Measurements from ENCODE around the gene TRPM2. TPM values are rescaled to one million over a fixed set of nuclear protein-coding genes. Genes with fewer than 3 reads are reported as not detected.

The TRPM2 gene
- total RNA-seq, 1 donor from 2014 or later = 0.07 TPM

DNA sequence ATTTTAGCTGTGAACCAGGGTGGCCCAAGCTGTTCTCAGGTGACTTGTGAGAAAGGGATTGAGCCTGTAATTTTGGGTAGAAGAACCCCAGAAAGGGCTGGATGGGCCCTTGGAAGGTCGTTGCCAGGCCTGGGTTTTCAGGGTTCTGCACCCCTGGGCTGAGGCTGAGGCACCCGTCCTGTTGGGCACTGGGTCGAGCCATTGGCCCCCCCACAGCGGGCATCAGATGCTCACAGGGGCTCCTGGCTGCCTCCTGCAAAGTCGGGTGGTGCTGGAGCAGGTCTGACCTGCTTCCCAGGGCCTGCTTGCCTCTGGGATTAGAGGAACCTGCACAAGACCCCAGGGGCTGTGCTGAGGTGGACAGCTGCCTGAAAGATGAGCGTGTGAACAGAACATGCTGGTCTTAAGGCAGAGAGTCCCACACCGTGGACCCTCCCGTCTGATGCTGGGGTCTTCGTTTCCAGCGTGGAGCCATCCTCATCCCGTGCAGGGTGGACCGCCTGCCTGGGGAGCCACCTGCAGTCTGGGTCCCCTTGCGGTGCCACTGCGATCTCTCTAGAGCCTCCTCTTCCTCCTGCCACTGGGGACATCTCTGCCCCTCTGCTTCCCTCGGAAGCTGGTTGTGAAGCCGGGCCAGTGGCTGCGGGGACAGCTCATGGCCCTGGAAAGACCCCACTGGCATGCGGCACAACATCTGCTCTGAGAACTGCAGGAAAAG is 1.7 kb upstream of the TRPM2 start:
- Mint-ChIP-seq H3K27ac (no peak overlapping the region), H3K9me3 (no peaks in the 10 kb centered on the region), H3K4me3 (no peak overlapping the region), H3K27me3 (peaks cover 8% of the 10 kb centered on the region), H3K36me3 (no peaks in the 10 kb centered on the region), H3K4me1 (ENCODE audit: unreplicated experiment) (no peaks in the 10 kb centered on the region)
- TF ChIP-seq, protein P1, sequence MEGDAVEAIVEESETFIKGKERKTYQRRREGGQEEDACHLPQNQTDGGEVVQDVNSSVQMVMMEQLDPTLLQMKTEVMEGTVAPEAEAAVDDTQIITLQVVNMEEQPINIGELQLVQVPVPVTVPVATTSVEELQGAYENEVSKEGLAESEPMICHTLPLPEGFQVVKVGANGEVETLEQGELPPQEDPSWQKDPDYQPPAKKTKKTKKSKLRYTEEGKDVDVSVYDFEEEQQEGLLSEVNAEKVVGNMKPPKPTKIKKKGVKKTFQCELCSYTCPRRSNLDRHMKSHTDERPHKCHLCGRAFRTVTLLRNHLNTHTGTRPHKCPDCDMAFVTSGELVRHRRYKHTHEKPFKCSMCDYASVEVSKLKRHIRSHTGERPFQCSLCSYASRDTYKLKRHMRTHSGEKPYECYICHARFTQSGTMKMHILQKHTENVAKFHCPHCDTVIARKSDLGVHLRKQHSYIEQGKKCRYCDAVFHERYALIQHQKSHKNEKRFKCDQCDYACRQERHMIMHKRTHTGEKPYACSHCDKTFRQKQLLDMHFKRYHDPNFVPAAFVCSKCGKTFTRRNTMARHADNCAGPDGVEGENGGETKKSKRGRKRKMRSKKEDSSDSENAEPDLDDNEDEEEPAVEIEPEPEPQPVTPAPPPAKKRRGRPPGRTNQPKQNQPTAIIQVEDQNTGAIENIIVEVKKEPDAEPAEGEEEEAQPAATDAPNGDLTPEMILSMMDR (conservative IDR thresholded peaks at IDR 0.05) = no peak
- no peak for DNase-seq (ENCODE audit: extremely low spot score, unreplicated experiment)

DNA sequence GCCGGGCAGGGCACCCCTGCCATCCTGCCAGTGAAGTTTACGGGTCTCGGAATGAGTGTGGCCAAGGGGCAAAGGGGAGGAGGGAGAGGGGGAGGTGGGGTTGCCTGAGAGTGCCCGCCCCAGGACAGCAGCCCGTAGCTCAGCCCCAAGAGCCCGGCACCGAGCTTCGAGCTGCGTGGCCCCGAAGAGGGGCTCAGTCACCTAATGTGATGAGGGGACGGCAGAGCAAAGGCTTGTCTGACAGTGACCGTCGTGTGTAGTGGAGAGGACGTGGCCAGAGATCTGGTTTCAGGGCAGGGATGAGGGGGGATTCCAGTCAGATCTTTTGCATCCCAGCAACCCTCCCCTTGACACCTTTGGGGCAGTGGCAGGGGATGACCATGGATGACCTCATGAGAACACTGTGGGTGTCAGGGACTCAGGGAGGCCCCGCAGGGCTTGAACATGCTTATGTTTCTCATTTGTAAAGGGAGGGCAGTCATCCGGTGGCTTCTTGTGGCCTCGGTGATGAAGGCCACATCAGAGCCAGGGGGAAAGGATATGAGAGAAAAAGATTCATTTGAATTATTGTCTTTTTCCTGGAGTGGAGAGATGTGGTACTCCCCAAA is 1.1 kb upstream of the TRPM2 start:
- Mint-ChIP-seq H3K27ac (no peak overlapping the region), H3K27me3 (peaks cover 8% of the 10 kb centered on the region), H3K4me3 (no peak overlapping the region), H3K9me3 (no peaks in the 10 kb centered on the region), H3K4me1 (ENCODE audit: unreplicated experiment) (no peaks in the 10 kb centered on the region), H3K36me3 (no peaks in the 10 kb centered on the region)
- DNase-seq (ENCODE audit: extremely low spot score, unreplicated experiment) = no peak
- TF ChIP-seq, protein P1 (conservative IDR thresholded peaks at IDR 0.05) = no peak

DNA sequence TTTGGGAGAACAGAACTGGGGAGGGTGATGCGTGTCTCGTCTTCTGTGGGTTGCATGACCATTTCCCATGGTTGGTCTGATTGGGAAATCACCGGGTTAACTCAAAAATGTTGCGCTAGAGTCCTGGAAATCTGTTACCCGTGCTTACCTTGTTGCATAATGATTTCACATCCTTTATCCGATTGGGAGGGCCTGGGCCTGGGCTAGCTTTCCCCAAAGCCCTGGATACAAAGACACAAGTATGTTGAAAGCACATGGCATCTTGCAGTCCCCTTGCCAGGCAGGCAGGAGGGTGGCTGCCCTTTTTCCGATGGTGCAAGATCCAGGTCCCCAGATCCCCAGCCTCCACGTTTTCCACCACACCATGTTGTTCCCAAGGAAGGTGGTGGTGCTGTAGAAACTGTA is 582 bp downstream of the TRPM2 start:
- TF ChIP-seq, protein P1 (conservative IDR thresholded peaks at IDR 0.05) = no peak
- H3K4me1 Mint-ChIP-seq (ENCODE audit: unreplicated experiment) = no peaks in the 10 kb centered on the region
- H3K36me3 Mint-ChIP-seq = no peaks in the 10 kb centered on the region
- H3K27me3 Mint-ChIP-seq = peaks cover 8% of the 10 kb centered on the region
- no peak overlapping the region for H3K4me3 Mint-ChIP-seq
- H3K9me3 Mint-ChIP-seq = no peaks in the 10 kb centered on the region
- DNase-seq (ENCODE audit: extremely low spot score, unreplicated experiment) = no peak
- no peak overlapping the region for H3K27ac Mint-ChIP-seq

DNA sequence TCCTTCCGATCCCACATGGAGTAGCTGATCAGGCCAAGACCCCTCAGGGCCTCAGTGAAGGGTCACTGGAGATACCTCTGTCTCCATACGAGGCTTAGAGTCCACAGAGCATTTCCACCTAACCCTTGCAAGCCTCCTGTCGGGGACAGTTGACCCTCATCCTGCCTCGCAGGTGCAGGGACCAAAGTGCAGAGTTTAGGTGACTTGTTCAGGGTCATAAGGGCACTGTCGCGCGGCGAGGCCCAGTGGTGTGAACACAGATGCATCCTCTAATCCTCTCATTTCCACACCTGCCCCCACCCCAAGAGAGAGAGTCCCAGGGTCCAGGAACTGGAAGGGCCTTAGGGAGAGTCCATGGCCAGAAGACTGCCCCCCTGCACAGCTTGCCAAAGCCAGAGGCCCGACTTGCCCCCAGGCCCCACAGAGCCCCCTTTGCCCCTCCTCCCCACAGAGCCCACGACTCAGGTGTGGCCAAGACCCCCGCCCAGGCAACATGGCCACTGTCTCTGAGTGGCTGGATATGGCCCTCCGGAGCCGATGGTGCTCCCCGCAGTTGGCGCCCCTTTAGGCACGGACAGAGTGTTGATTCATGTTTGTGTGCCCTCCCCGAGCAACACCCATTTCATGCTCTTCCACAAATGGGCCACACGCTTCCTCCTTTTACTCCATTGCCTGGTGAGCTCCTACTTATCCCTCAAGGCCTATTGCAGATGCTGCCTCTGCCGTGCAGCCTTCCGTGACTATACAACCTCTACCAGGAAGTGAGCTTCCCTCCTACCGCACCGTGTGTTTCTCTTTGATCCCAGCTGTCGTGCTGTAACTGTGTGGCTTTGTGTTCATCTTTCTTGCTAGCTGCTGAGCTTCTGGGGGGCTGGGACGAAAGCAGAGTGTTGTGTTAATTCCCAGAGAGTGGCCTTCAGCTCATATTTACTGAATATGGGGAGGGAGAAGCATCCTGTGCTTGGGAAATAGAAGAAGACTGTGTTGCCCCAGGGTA is 1.7 kb downstream of the TRPM2 start:
- Mint-ChIP-seq H3K9me3 (no peaks in the 10 kb centered on the region), H3K27ac (no peak overlapping the region), H3K36me3 (no peaks in the 10 kb centered on the region), H3K27me3 (peaks cover 8% of the 10 kb centered on the region), H3K4me1 (ENCODE audit: unreplicated experiment) (no peaks in the 10 kb centered on the region), H3K4me3 (no peak overlapping the region)
- TF ChIP-seq, protein P1 (conservative IDR thresholded peaks at IDR 0.05) = no peak
- DNase-seq (ENCODE audit: extremely low spot score, unreplicated experiment) = no peak

DNA sequence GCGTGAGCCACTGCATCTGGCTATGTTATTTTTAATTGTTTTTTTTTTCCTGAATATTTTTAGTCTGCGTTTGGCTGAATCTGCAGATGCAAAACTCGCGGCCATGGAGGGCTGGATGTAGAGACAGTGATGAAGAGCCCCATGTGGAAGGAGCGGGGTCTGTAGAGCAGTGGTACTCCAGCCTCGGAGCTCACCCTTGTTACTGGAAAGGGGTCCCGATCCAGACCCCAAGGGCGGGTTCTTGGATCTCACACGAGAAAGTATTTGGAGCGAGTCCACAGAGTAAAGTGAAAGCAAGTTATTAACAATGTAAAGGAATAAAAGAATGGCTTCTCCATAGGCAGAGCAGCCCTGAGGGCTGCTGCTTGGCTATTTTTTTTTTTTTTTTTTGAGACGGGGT is 2.7 kb downstream of the TRPM2 start:
- Mint-ChIP-seq H3K27ac (no peak overlapping the region), H3K36me3 (no peaks in the 10 kb centered on the region), H3K4me3 (no peak overlapping the region), H3K4me1 (ENCODE audit: unreplicated experiment) (no peaks in the 10 kb centered on the region), H3K27me3 (peaks cover 8% of the 10 kb centered on the region), H3K9me3 (no peaks in the 10 kb centered on the region)
- TF ChIP-seq, protein P1 (conservative IDR thresholded peaks at IDR 0.05) = no peak
- no peak for DNase-seq (ENCODE audit: extremely low spot score, unreplicated experiment)
